Stimulated activated CD4-positive, alpha-beta T cell treated with anti-CD3 and anti-CD28 coated beads, Interleukin-4, amount 100 ng/mL, for 4 hours (primary cell): ENCODE measurements around the gene CLCN4.

Experiments
- DNase-seq, 2 experiments: peaks; one replicate each; pipeline ENCODE4 v3.0.0-alpha.2; 2020

Gene CLCN4

GRCh38 chrX:10199212-10199611 lies 42.4 kb downstream of the CLCN4 start:
- DNase-seq: no peak

DNA sequence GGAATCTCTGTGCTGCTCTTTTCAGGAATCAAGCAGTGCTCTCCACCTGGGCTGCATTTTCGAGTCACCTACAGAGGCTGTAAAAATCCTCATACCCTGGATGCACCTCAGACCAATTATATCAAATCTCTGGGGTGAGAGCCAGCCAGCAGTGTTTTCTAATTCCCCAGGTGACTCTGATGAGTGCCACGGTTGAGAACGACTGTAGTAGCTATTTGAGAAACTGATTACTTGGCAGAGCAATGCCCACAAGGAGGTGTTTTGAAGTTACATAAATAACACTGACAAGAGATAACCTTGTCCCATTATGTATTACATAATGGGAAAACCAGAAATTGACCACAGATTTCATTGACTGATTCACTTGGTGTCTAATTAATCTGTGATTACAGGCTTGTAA lies 46.8 kb downstream of the CLCN4 start:
- no peak for DNase-seq

DNA sequence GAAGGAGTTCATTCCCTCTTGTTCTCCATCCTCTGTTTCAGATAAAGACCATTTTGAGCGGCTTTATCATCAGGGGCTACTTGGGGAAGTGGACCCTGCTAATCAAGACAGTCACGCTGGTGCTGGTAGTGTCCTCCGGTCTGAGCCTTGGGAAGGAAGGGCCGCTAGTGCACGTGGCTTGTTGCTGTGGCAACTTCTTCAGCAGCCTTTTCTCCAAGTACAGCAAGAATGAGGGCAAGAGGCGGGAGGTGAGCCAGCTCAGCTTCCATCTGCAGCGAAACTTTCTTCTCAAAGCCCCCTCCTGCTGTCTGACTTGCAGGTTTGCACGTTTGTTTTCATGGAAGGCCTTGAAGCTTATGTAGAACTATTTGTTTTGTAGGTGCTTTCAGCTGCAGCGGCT lies 49.5 kb downstream of the CLCN4 start:
- no peak for DNase-seq

GRCh38 chrX:10208281-10208856 lies 51.6 kb downstream of the CLCN4 start:
- DNase-seq: no peak

DNA sequence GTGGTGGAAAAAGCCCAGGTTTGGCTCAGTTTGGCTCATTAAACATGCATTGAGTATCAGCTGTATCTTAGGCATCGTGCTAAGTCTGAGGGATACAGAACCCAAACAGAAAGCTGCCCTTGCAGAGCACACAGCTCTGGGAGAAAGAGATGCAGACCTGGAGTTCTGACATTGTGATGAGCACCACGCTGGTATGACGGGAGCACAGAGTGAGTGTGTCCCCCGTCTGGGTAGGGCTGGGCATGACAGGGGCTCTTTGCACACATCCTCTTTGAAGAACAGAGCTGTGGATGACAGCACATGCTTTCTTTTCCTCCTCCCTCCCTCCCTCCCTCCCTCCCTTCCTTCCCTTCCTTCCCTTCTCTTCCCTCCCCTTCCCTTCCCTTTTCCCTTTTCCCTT lies 52.2 kb downstream of the CLCN4 start:
- no peak for DNase-seq

DNA sequence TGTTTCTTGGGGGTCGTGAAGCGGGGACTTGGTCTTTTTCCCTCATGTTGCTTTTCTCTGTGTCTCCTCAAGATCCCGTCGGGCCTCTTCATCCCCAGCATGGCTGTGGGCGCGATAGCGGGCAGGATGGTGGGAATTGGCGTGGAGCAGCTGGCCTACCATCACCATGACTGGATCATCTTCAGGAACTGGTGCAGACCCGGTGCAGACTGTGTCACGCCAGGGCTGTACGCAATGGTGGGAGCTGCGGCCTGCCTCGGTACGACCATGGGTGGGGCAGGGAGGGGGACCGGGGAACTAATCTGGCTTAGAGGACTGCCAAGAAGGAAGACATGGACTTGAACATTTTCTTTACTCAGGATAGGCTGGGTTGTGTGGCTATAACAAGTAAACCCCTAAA lies 55.6 kb downstream of the CLCN4 start:
- DNase-seq: no peak

- DNase-seq: no peak
Observed at GRCh38 chrX:10213716-10214115, 56.9 kb downstream of the CLCN4 start.

- DNase-seq: no peak
Observed at GRCh38 chrX:10216208-10216607, 59.4 kb downstream of the CLCN4 start.

DNA sequence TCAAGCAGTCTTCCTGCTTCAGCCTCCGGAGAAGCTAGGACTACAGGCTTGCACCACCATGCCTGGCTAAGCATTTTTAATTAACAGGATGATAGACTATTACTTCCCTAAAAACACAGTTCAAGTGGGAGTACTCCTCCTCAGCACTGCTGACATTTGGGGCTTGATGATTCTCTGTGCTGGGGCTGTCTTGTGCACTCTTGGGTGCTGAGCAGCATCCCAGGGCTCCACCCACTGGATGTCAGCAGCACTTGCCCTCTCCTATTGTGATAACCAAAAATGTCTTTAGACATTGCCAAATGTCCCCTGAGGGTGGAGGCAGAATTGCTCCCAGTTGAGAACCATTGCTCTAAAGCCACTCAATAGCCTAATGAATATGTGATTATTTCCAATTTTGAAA lies 60.4 kb downstream of the CLCN4 start:
- no peak for DNase-seq

- no peak for DNase-seq
Observed at GRCh38 chrX:10221651-10222050, 64.9 kb downstream of the CLCN4 start.

DNA sequence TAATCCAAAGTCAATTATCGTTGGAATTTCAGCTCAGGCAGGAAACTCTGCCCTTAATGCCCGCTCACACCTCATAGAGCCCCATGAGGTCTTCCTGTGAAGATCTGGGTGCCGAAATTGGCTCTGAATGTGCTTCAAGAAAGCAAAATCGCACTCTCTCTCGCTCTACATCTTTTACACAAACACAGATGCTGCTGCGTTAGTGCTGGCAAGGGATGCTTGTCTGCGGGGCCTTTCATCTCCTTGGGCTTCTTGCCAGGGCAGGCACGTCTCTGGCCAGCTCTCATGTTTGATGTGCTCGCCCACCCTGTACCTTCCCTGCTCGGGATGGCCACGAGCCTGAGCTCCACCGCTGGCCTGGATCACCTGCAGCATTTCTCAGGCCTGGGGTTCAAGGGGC lies 66.5 kb downstream of the CLCN4 start:
- no peak for DNase-seq

DNA sequence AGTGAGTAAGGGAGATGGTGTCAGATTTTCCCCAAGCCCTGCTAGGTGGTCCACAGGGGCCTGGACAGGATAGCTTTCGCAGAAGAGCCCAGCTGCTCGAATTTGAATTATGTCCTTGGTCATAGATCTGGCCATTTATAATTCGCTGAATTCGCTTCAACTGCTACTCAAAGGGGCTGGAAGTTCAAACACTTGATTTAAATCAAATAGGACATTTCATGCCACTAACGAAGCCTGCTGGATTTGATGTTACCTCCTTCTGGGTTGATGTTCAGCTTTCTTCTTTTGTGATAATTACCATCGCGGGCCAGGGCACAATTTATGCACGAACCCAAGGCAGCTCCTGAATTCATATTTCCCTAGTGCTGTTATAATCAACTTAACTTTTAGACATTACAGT lies 67.0 kb downstream of the CLCN4 start:
- DNase-seq: no peak

- no peak for DNase-seq
Observed at GRCh38 chrX:10230222-10230621, 73.4 kb downstream of the CLCN4 start.

GRCh38 chrX:10231461-10231860 lies 74.7 kb downstream of the CLCN4 start:
- no peak for DNase-seq

DNA sequence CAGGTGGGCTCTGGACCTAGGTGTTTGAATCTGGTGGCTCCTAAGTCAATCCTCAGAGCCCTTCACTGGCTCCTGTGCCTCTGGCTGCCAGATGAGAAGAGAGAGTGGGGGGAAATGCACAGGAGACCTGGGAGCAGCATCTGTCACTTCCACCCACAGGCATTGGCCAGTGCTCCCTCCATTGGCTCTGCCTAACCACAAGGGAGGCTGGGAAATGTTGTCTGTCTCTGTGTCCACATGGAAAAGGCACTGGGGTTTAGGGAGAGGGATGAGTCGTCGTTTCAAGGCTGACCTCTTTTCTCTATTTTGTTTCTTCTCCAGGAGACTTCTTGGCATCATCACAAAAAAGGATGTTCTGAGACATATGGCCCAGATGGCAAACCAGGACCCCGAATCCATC lies 76.4 kb downstream of the CLCN4 start:
- no peak for DNase-seq

DNA sequence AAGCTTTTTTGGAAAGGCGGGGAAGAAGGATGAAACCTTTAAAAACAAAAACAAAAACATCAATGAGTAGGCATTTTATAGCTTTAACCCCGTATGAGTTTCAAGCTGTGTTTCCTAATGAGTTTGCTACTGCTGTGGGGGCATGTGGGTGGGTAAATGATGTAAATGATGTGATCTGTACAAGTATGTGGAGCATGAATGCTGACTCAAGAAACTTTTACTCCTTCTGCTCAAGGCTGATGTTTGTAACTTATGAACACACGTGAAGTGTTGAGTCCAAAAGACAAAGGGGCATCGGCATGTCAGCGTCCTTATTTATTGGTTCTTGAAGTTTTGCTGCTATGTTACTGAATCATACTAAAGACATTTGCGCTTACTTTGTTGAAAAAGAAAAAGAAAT lies 76.9 kb downstream of the CLCN4 start:
- DNase-seq: no peak

- no peak for DNase-seq
Observed at GRCh38 chrX:10235851-10236250, 79.1 kb downstream of the CLCN4 start.

- no peak for DNase-seq
Observed at GRCh38 chrX:10237241-10237640, 80.5 kb downstream of the CLCN4 start.

DNA sequence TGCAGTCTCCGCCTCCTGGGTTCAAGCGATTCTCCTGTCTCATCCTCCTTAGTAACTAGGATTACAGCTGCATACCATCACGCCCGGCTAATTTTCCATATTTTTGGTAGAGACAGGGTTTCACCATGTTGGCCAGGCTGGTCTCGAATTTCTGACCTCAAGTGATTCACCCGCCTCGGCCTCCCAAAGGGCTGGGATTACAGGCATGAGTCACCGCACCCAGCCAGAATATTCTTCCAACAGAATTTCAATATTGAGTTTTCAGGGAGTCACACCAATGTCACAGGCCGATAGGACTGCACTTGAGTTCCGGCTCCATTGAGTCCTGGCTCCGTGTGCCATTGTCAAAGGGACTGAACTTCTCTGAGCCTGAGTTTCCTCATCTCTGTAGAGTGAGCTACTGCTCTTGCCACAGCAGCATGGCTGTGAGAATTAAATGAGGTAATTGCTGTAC lies 82.9 kb downstream of the CLCN4 start:
- DNase-seq: no peak

DNA sequence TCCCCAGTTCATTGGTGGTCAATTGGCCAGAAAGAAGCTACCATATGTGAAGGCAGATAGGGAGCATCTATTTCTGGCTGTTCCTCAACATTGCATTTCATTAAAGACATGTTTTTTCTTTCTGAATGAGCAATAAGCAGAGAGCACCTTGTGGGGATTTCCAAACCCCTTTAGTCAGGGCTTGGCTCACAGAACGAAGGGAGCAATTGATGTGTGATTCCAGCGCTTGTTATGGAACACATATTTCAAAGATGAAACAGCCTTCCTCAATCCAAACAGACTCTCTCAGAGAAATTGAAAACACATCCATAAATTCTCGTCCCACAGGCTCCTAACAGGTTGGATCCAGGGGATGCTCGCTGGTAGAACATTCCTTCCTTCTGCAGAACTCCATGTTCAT lies 84.1 kb downstream of the CLCN4 start:
- DNase-seq: no peak

GRCh38 chrX:10242026-10242425 lies 85.3 kb downstream of the CLCN4 start:
- no peak for DNase-seq

DNA sequence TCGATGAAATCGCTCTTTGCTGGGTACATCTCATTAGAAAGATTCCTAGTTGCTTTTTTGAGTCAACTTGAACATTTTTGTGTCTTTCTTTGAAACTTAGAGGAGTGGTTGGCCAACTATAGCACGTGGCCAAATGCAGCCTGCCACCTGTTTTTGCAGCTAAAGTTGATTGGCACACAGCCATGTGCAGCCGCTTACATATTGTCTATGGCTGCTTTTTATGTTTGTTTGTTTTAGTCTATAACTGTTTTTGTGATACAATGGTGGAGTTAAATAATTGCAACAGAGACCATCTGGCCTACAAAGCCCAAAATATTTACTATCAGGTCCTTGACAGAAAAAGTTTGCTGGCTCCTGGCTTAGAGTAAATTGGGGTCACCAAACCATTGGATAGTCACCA lies 86.3 kb downstream of the CLCN4 start:
- no peak for DNase-seq

- no peak for DNase-seq
Observed at GRCh38 chrX:10244915-10245622, 88.3 kb downstream of the CLCN4 start.

GRCh38 chrX:10245886-10246285 lies 89.1 kb downstream of the CLCN4 start:
- no peak for DNase-seq

- DNase-seq: no peak
Observed at GRCh38 chrX:10246297-10246696, 89.5 kb downstream of the CLCN4 start.
